ENCODE data around the gene KIF22. TPM values are rescaled to one million over a fixed set of nuclear protein-coding genes. Genes with fewer than 3 reads are reported as not detected.
"Not testable (repeated sequence)": the region's sequence is repeated elsewhere in the genome, so short reads cannot be mapped to it uniquely, and the experiment has no call there.

The KIF22 gene
- total RNA-seq, 1 donor from 2014 or later: 27.2 TPM

- ATAC-seq (peak; percentile 88), DNase-seq (ENCODE audit: low spot score) (peak; percentile 92)
These were observed 25.2 kb upstream of the KIF22 start for GRCh38 chr16:29765167-29766032.

- no peak for ATAC-seq
- no peak for DNase-seq (ENCODE audit: low spot score)
These were observed 24.0 kb upstream of the KIF22 start for GRCh38 chr16:29766571-29766970.

GRCh38 chr16:29767062-29767461 lies 23.5 kb upstream of the KIF22 start:
- ATAC-seq: no peak
- no peak for DNase-seq (ENCODE audit: low spot score)

- no peak for DNase-seq (ENCODE audit: low spot score)
These were observed 21.0 kb upstream of the KIF22 start for GRCh38 chr16:29769507-29769906.

GRCh38 chr16:29770250-29770929 lies 20.2 kb upstream of the KIF22 start:
- peak; percentile 50 for ATAC-seq
- no peak for DNase-seq (ENCODE audit: low spot score)

More at GRCh38 chr16:29769507-29769906, 21.0 kb upstream of the KIF22 start:
- no peak for ATAC-seq

- DNase-seq (ENCODE audit: low spot score): peak; percentile 63
These were observed 18.2 kb upstream of the KIF22 start for GRCh38 chr16:29772330-29772729.

GRCh38 chr16:29774730-29775129 lies 15.8 kb upstream of the KIF22 start:
- ATAC-seq (no peak), DNase-seq (ENCODE audit: low spot score) (no peak)

More at GRCh38 chr16:29772330-29772729, 18.2 kb upstream of the KIF22 start:
- ATAC-seq: peak; percentile 94

- ATAC-seq (no peak), DNase-seq (ENCODE audit: low spot score) (no peak)
These were observed 14.7 kb upstream of the KIF22 start for GRCh38 chr16:29775742-29776408.

- DNase-seq (ENCODE audit: low spot score) (no peak), ATAC-seq (no peak)
These were observed 12.8 kb upstream of the KIF22 start, which contains the start of gene ZG16 for GRCh38 chr16:29777576-29778350. Gene ZG16, plus strand, starts transcription at chr16:29778256. Its CDS starts 1,011 bp downstream, at chr16:29779267.

GRCh38 chr16:29779474-29779873 lies 11.1 kb upstream of the KIF22 start:
- no peak for DNase-seq (ENCODE audit: low spot score)
- no peak for ATAC-seq

GRCh38 chr16:29783094-29783953 lies 7.2 kb upstream of the KIF22 start:
- not testable (repeated sequence) for DNase-seq (ENCODE audit: low spot score); ATAC-seq

GRCh38 chr16:29784157-29784556 lies 6.4 kb upstream of the KIF22 start:
- ATAC-seq: no peak

GRCh38 chr16:29784901-29785500 lies 5.5 kb upstream of the KIF22 start:
- peak; percentile 79 for DNase-seq (ENCODE audit: low spot score)
- peak; percentile 94 for ATAC-seq

More at GRCh38 chr16:29784157-29784556, 6.4 kb upstream of the KIF22 start:
- no peak for DNase-seq (ENCODE audit: low spot score)

GRCh38 chr16:29787155-29787554 lies 3.4 kb upstream of the KIF22 start:
- DNase-seq (ENCODE audit: low spot score); ATAC-seq: not testable (repeated sequence)

GRCh38 chr16:29789775-29790182 lies 772 bp upstream of the KIF22 start:
- ATAC-seq: peak; percentile 40

GRCh38 chr16:29790949-29791844 lies 646 bp downstream of the KIF22 start:
- no peak for ATAC-seq
- no peak for DNase-seq (ENCODE audit: low spot score)

More at GRCh38 chr16:29789775-29790182, 772 bp upstream of the KIF22 start:
- DNase-seq (ENCODE audit: low spot score): no peak

- DNase-seq (ENCODE audit: low spot score): no peak
- no peak for ATAC-seq
These were observed 1.6 kb downstream of the KIF22 start for GRCh38 chr16:29791845-29792807.

Data from left lobe of liver (tissue), 2 donors.